Right renal cortex interstitium (tissue), 3 donors: ENCODE data around the gene EFNA2. TPM values are rescaled to one million over a fixed set of nuclear protein-coding genes. Genes with fewer than 3 reads are reported as not detected.
A peak's percentile ranks its signal among the peaks of the same experiment; 100 is the strongest.
"Not testable (repeated sequence)": the region's sequence is repeated elsewhere in the genome, so short reads cannot be mapped to it uniquely, and the experiment has no call there.

ENCODE experiments used
- DNase-seq, 3 donors: peaks; one replicate each; pipeline ENCODE4 v3.0.0-alpha.2; 2013; ENCODE audit warnings: low read depth in 3 of 3, low spot score in 2 of 3
- polyA plus RNA-seq, 3 donors: library from polyadenylated mRNA; unstranded; fragments of 120-200 nt; gene quantifications; one replicate each; pipeline ENCODE4 v1.2.1, GENCODE V29; 2013; ENCODE audit not compliant: insufficient read length in 3 of 3

Gene EFNA2
- polyA plus RNA-seq: 1 to 10 TPM; 1.3 to 2.1 (median 1.3) TPM

- DNase-seq: no peak
Observed at GRCh38 chr19:1285737-1286360, at the start of gene EFNA2. Gene EFNA2 (plus strand): TSS chr19:1285873. CDS start chr19:1286169, 296 bp downstream.

GRCh38 chr19:1236576-1236975 is 49.1 kb upstream of the EFNA2 start:
- DNase-seq: no peak

GRCh38 chr19:1237027-1237659 is 48.5 kb upstream of the EFNA2 start:
- no peak for DNase-seq

- DNase-seq: no peak
Observed at GRCh38 chr19:1237754-1238368, 47.8 kb upstream of the EFNA2 start, which contains the start of gene CBARP. Gene CBARP (minus strand): TSS chr19:1238005. CDS start chr19:1236100, 1,905 bp downstream.

GRCh38 chr19:1238369-1239303 is 47.0 kb upstream of the EFNA2 start:
- DNase-seq: no peak

GRCh38 chr19:1239420-1239795 is 46.3 kb upstream of the EFNA2 start:
- DNase-seq: no peak

GRCh38 chr19:1239796-1240737 is 45.6 kb upstream of the EFNA2 start:
- DNase-seq: peak in 1 of 3 donors; percentile 78

GRCh38 chr19:1240925-1241324 is 44.7 kb upstream of the EFNA2 start:
- no peak for DNase-seq

- DNase-seq: no peak
Observed at GRCh38 chr19:1241417-1242095, 44.1 kb upstream of the EFNA2 start, which contains the start of gene ATP5F1D. Gene ATP5F1D (plus strand): TSS chr19:1241751. CDS start chr19:1241851, 100 bp downstream.

- DNase-seq: no peak
Observed at GRCh38 chr19:1243768-1244692, 41.6 kb upstream of the EFNA2 start.

- DNase-seq: no peak
Observed at GRCh38 chr19:1244693-1245451, 40.8 kb upstream of the EFNA2 start.

GRCh38 chr19:1245494-1246264 is 40.0 kb upstream of the EFNA2 start:
- DNase-seq: no peak

- not testable (repeated sequence) for DNase-seq
Observed at GRCh38 chr19:1246265-1247087, 39.2 kb upstream of the EFNA2 start.

GRCh38 chr19:1247748-1248138 is 37.9 kb upstream of the EFNA2 start:
- DNase-seq: no peak

- DNase-seq: no peak
Observed at GRCh38 chr19:1248139-1248785, 37.4 kb upstream of the EFNA2 start, which contains the start of gene MIDN. Gene MIDN (plus strand): TSS chr19:1248583. CDS start chr19:1250297, 1,714 bp downstream.
